Chondrocyte (in vitro differentiated cells): Measurements from ENCODE around the gene SERPINA12. TPM values are rescaled to one million over a fixed set of nuclear protein-coding genes. Genes with fewer than 3 reads are reported as not detected.

Experiments
- DNase-seq: peaks from one replicate; pipeline ENCODE4 v3.0.0; 2021; ENCODE audit warnings: mixed read lengths, low spot score
- H3K27ac Mint-ChIP-seq: one replicate; pipeline ENCODE4 v1.8.0; 2021; ENCODE audit warnings: mild to moderate bottlenecking, moderate library complexity, mixed read lengths; ENCODE audit not compliant: unreplicated experiment
- H3K27me3 Mint-ChIP-seq: 2 replicates; pipeline ENCODE4 v1.8.0; 2021; ENCODE audit warnings: low read depth, mixed read lengths
- H3K36me3 Mint-ChIP-seq: 2 replicates; pipeline ENCODE4 v1.8.0; 2021; ENCODE audit warnings: low read depth, mixed read lengths
- H3K4me1 Mint-ChIP-seq: 2 replicates; pipeline ENCODE4 v1.8.0; 2021; ENCODE audit warnings: low read depth, mild to moderate bottlenecking, mixed read lengths
- H3K4me3 Mint-ChIP-seq: one replicate; pipeline ENCODE4 v1.8.0; 2021; ENCODE audit warnings: mild to moderate bottlenecking, moderate library complexity, mixed read lengths; ENCODE audit not compliant: unreplicated experiment
- H3K9me3 Mint-ChIP-seq: 2 replicates; pipeline ENCODE4 v1.8.0; 2021; ENCODE audit warnings: low read depth, mixed read lengths
- total RNA-seq: library from RNA; stranded (reverse); gene quantifications from 3 replicates; pipeline ENCODE4 v1.2.1, GENCODE V29; 2021
- TF ChIP-seq, protein P1 (sequence below): fragments of 200-600 bp; sonication (generic); IDR thresholded peaks from 2 replicates; pipeline ENCODE4 v1.5.0; 2021; ENCODE audit warnings: antibody characterized with exemption, mild to moderate bottlenecking, moderate library complexity

The SERPINA12 gene
- total RNA-seq, 1 donor from 2014 or later, result not detected

DNA sequence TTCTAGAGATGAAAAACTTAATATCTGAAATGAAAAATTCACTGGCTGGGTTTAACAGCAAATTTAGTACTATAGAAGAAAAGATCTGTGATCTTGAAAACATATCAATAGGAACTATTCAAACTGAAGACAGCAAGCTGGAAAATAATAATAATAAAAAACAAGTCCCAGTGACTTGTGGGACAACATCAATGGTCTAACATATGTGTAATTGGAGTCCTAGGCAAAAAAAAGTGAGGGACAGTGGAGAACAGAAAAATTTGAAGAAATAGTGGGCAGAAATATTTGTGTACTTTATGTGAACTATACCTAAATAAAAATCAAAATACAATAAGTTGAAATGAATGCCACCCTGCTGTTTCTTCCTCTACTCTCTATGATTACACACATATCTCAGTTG is 30.8 kb downstream of the SERPINA12 start:
- no peak for DNase-seq
- H3K4me3 Mint-ChIP-seq, result no peak overlapping the region
- H3K36me3 Mint-ChIP-seq, result peaks cover 6% of the 10 kb centered on the region
- no peaks in the 10 kb centered on the region for H3K27me3 Mint-ChIP-seq
- TF ChIP-seq, protein P1, sequence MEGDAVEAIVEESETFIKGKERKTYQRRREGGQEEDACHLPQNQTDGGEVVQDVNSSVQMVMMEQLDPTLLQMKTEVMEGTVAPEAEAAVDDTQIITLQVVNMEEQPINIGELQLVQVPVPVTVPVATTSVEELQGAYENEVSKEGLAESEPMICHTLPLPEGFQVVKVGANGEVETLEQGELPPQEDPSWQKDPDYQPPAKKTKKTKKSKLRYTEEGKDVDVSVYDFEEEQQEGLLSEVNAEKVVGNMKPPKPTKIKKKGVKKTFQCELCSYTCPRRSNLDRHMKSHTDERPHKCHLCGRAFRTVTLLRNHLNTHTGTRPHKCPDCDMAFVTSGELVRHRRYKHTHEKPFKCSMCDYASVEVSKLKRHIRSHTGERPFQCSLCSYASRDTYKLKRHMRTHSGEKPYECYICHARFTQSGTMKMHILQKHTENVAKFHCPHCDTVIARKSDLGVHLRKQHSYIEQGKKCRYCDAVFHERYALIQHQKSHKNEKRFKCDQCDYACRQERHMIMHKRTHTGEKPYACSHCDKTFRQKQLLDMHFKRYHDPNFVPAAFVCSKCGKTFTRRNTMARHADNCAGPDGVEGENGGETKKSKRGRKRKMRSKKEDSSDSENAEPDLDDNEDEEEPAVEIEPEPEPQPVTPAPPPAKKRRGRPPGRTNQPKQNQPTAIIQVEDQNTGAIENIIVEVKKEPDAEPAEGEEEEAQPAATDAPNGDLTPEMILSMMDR, result no peak
- H3K4me1 Mint-ChIP-seq, result peaks cover 23% of the 10 kb centered on the region
- H3K27ac Mint-ChIP-seq, result no peak overlapping the region
- peaks cover 22% of the 10 kb centered on the region for H3K9me3 Mint-ChIP-seq

GRCh38 chr14:94476023-94476422 is 33.2 kb downstream of the SERPINA12 start, which contains the start of gene SERPINA9:
Gene SERPINA9 (minus strand): TSS chr14:94476197. CDS start chr14:94469840, 6,357 bp downstream.
- peaks cover 5% of the 10 kb centered on the region for H3K4me1 Mint-ChIP-seq
- H3K4me3 Mint-ChIP-seq, result no peak within 1 kb of the TSS
- H3K9me3 Mint-ChIP-seq, result peaks cover 22% of the 10 kb centered on the region
- H3K27ac Mint-ChIP-seq, result no peak within 1 kb of the TSS
- DNase-seq, result no peak
- H3K27me3 Mint-ChIP-seq, result peaks cover 11% of the 10 kb centered on the region
- TF ChIP-seq, protein P1, result no peak
- peaks cover 6% of the 10 kb centered on the region for H3K36me3 Mint-ChIP-seq

DNA sequence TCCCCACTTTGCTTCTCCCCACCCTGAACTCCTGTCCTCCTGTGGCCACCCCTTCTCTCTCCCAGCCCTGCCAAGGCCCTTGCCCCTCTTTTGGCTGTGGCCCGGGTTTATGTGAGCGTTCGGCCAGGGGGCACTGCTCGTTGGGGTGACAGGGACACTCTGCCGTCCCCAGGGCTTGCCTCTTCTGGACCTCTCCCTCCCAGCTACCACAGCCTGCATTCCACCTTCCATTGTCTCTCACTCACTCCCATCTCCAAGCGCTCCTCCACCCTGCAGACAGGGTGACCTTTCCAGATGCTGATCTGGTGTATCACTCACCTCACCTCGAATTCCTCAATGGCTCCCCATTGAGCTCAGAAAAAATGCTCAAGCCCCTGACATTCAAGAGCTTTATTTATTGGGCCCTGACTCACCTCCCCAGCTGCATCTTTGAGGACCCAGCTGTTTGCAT is 34.7 kb downstream of the SERPINA12 start:
- peaks cover 22% of the 10 kb centered on the region for H3K9me3 Mint-ChIP-seq
- peaks cover 12% of the 10 kb centered on the region for H3K27me3 Mint-ChIP-seq
- H3K27ac Mint-ChIP-seq, result no peak overlapping the region
- DNase-seq, result no peak
- peaks cover 6% of the 10 kb centered on the region for H3K36me3 Mint-ChIP-seq
- no peaks in the 10 kb centered on the region for H3K4me1 Mint-ChIP-seq
- TF ChIP-seq, protein P1, result no peak
- no peak overlapping the region for H3K4me3 Mint-ChIP-seq

DNA sequence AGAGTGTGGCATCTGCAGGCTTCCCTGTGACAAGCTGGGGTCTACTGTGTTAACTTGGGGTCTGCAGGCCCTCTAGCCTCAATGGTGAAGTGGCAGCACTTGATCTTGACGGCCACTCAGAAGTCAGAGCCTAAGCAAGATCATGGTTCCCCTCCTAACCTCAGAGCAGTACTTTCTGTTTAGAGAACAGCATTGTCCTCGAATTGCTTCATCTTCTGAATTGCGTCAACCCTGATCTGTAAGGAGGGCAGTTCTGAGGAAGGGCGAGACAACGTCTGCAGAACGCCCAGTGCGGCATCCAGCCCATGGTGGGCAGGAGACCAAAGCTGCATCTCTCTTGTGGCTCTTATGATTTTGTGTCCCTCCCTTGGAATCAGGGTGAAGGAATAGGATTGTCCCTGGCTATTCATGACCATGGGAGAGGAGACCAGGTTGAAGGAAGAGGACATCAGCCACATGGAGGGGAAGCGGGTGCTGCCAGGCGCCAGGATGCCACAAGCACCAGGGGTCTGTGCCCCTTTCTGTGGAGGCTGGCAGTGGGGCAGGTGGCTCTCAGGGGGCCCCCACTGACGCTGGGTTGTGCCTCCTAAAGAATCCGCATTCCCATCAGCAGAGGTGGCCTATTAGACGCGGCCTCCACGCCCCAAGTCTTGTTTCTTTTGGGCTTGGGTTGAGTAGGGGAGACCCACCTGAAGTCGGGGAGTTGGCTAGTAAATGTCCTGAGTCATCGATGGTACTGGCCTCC is 35.4 kb downstream of the SERPINA12 start:
- peaks cover 5% of the 10 kb centered on the region for H3K36me3 Mint-ChIP-seq
- DNase-seq, result no peak
- H3K4me3 Mint-ChIP-seq, result no peak overlapping the region
- peaks cover 12% of the 10 kb centered on the region for H3K27me3 Mint-ChIP-seq
- no peak overlapping the region for H3K27ac Mint-ChIP-seq
- no peaks in the 10 kb centered on the region for H3K4me1 Mint-ChIP-seq
- TF ChIP-seq, protein P1, result no peak
- peaks cover 15% of the 10 kb centered on the region for H3K9me3 Mint-ChIP-seq

- Mint-ChIP-seq H3K4me3 (no peak overlapping the region), H3K36me3 (peaks cover 3% of the 10 kb centered on the region), H3K9me3 (peaks cover 5% of the 10 kb centered on the region), H3K27ac (no peak overlapping the region), H3K27me3 (peaks cover 16% of the 10 kb centered on the region), H3K4me1 (no peaks in the 10 kb centered on the region)
- TF ChIP-seq, protein P1, result no peak
- no peak for DNase-seq
These were observed 36.4 kb downstream of the SERPINA12 start for GRCh38 chr14:94472842-94473241.
